Activated CD4-positive, alpha-beta T cell treated with anti-CD3 and anti-CD28 coated beads, Interleukin-2, amount 50 U/mL, for 1 hour (primary cell): ENCODE measurements around the gene CCDC34.

Source experiments
- DNase-seq: peaks from one replicate; pipeline ENCODE4 v3.0.0-alpha.2; 2020

Gene CCDC34, protein sequence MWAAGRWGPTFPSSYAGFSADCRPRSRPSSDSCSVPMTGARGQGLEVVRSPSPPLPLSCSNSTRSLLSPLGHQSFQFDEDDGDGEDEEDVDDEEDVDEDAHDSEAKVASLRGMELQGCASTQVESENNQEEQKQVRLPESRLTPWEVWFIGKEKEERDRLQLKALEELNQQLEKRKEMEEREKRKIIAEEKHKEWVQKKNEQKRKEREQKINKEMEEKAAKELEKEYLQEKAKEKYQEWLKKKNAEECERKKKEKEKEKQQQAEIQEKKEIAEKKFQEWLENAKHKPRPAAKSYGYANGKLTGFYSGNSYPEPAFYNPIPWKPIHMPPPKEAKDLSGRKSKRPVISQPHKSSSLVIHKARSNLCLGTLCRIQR

GRCh38 chr11:27362749-27363575 lies at the start of gene CCDC34:
Gene CCDC34, minus strand, starts transcription at chr11:27363215. Its CDS starts 21 bp downstream, at chr11:27363194.
- peak; percentile 84 for DNase-seq

- no peak for DNase-seq
These were observed 49.2 kb upstream of the CCDC34 start for GRCh38 chr11:27412192-27412691.

DNA sequence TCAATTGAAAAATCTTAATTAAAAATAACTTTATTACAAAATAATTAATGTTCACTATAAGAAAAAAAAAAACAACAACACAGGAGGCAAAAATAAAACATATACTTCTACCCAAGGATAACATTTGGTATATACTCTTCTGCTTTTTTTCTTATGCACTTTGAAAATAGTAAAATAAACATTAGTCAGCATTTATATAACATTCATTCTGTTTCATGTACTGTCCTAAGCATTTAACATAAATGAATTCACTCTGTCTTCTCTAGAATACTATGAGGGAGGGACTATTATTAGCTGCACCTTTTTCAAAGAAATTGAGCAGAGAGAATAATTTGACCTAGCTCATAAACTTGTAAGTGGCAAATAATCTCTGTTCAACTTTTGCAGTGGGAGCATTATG lies 48.3 kb upstream of the CCDC34 start:
- no peak for DNase-seq

GRCh38 chr11:27410272-27410671 lies 47.3 kb upstream of the CCDC34 start:
- DNase-seq: no peak

GRCh38 chr11:27409742-27410141 lies 46.7 kb upstream of the CCDC34 start:
- no peak for DNase-seq

DNA sequence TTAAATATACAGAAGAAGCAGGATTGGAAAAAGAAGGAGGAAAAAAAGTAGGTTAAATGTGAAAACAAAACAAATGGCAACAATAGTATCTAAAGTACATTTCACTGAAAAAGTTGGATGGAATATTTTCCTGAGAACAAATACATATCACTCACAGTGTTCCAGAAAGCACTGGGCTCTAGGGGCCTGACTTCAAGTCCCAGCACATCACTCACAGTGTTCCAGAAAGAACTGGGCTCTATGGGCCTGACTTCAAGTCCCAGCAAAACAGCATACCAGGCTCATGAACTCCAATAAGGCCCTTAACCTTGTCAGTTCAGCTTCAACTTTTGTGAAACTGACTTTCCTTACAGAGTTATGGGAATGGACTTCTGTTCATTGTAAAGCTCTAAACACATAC lies 46.0 kb upstream of the CCDC34 start:
- DNase-seq: no peak

- DNase-seq: no peak
These were observed 45.3 kb upstream of the CCDC34 start for GRCh38 chr11:27408246-27408800.

GRCh38 chr11:27406498-27407354 lies 43.7 kb upstream of the CCDC34 start:
- DNase-seq: no peak

- no peak for DNase-seq
These were observed 42.1 kb upstream of the CCDC34 start for GRCh38 chr11:27405134-27405533.

GRCh38 chr11:27404427-27404826 lies 41.4 kb upstream of the CCDC34 start:
- no peak for DNase-seq

- no peak for DNase-seq
These were observed 40.2 kb upstream of the CCDC34 start for GRCh38 chr11:27403195-27403594.

DNA sequence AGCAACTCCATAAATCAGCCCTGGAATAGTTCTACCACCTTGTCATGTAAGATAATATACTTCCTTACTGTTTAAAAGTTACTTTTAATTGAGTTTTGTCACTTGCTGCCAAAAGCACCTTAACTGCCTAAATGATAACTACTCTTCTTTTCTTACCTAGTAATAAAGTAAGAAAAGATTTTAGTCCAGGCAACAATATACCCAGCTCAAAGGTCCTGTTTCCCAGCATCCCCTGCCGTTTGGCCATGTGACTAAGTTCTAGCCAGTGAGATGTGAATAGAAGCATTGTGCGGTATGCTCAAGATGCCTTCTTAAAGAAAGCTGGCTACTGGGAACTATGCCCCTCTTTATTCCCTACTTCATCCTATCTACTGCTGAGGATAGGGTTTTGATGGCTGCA lies 39.4 kb upstream of the CCDC34 start:
- DNase-seq: no peak

GRCh38 chr11:27401833-27402316 lies 38.9 kb upstream of the CCDC34 start:
- DNase-seq: no peak

DNA sequence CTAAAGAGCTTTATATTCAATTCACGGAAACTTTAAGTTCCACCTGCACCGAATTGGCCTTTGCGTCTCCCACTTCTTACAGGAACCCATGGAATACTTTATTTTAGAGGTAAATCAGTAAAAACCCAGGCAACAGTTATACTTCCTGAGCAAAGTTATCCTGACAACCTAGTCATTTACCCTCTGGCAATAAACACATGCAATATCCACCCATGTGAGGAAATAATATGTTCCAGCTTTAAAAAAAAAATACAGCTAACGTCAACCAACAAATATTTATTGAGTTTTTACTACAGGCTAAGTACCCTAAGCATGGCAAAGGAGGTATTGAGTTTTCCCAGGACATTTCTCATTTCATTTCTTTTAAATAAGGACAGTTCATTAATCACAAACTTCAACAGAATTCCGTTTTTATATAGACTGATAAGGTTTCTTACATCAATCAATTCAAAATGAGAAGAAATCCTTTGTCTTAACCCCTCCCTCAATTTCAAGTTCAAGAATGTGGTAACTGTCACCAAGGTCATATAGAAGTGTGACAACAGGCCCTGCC lies 38.3 kb upstream of the CCDC34 start:
- DNase-seq: no peak

- no peak for DNase-seq
These were observed 35.4 kb upstream of the CCDC34 start for GRCh38 chr11:27398400-27398770.

DNA sequence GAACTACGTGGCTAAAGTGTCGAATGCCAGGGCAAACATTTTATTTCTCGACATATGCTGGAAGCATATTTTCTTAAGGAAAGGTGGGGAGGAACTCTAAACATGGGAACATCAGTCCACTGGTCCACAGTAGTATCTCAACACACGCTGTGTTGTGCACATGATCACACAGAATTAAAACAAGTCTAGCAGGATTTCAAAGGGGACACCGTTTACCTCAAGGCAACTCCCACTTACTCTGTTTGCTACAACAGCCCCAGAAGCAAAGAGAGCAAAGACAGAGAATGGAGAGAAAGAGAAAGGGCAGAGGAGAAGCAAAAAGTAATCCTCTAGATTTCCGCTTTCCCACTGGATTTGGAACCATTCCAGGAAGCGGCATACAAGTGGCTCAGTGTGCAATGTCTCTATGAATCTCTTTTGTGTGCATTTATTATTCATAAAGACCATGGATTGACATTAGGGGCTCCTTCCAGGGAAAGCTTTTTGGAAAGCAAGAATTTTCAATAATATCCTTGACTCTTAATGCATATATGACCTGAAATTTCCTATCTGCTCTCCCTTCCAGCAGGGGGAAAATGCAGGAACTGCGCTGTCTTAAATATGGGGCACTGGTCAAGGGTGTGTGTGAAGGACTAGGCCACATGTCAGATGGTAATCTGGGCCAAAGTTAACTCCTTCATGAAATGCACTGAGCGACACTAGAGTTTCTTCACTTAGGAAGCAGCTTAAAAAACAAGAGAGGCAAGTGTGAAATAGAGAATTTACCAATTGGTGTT lies 34.8 kb upstream of the CCDC34 start:
- no peak for DNase-seq

DNA sequence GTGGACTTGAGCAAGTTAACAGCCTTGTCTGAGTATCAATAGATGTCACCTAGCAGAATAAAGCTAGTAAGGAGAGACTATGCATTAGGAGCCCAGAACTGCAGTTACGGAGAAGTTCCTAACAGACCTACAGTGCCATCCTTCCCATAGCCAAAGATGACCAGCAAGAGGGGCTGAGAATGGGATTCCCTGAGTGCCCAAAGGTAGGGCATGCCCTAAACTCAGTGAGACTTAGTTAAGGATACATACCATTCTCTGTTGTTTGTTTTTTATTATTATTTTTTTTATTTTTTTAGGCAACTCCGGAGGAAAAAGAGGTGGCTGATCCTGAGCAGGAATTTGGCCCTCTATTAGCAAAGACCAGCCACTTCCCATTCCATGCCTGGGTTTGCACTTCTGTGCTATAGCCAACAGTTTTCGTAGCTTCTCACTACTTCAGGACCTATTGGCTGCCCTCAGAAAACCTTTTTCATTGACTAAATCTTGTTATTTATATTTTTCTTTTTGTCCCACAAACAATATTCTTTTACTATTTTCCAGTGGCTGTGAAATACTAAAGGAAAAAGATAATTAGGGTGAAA lies 33.3 kb upstream of the CCDC34 start:
- DNase-seq: no peak

- DNase-seq: no peak
These were observed 32.7 kb upstream of the CCDC34 start for GRCh38 chr11:27395556-27396258.

DNA sequence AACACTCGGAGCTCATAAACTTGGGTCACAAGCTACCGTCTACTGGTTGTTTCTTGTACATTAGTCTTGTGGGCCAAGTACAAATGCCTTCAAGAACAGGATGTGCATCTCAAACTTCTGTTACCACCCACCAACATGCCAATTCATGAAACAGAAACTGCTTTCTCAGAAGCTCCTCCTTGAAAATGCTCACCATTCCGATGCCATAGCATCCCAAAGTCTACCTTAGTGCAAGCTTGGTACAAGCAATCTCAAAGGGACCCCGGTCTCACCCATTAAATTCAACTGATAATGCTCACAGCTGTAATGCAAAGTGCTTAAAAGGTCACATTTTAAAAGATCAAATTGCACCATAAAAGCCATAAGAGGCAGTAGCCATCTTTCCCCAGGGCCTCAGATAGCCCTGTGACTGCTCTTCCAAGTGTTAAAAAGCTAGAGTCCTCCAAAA lies 31.8 kb upstream of the CCDC34 start:
- no peak for DNase-seq
